ENCODE results near the gene PPIL1. TPM values are rescaled to one million over a fixed set of nuclear protein-coding genes. Genes with fewer than 3 reads are reported as not detected.

PPIL1 gene
- total and polyA plus RNA-seq, 2 donors (not counting 1 experiment from before 2014, with no cell fraction given): 17.5 to 30.6 TPM

DNA sequence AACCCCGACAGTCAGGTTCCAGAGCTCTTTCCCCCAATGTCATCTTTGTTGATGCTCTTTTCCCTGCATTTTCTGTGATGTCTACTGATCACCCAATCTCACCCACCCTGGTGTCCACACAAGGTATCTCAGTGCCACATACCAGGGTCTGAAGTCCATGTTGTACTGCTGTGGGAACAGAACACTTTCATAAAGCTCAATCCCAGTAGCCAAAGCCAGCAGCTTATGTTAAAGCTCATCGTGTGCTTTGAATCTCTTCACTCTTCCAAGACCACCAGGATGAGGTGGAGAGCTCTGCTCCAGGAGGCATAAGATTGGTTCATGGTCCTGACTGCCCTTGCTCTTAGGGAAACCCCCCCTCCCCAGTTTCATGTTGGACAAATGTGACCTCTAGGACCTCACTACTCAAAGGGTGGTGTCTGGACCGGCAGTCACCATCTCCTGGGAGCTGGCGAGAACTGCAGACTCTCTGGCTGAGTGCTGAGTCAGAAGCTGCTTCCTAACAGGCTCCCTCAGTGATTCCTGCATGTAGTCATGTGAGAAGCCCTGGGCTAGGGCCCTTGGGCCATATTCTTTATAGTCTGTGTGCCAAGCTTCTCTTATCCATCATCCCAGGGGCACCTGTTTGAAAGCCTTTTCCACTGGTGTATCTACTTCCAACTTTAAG, 22.0 kb downstream of the PPIL1 start:
- Histone ChIP-seq H3K9me3 (ENCODE audit: control insufficient read depth, insufficient read depth, low read depth, low read length) (no peaks in the 10 kb centered on the region), H4K20me1 (ENCODE audit: control insufficient read depth, extremely low read depth, insufficient read depth, low read length) (no peaks in the 10 kb centered on the region), H3K4me2 (ENCODE audit: extremely low read depth, insufficient read depth, low read length) (no peak overlapping the region), H3K79me2 (ENCODE audit: control insufficient read depth, insufficient read depth, low read length) (peaks cover under 1% of the 10 kb centered on the region), H3K36me3 (ENCODE audit: control insufficient read depth, insufficient read depth, low read length) (peaks cover 2% of the 10 kb centered on the region), H3K4me1 (ENCODE audit: control insufficient read depth, extremely low read depth, insufficient read depth, low read length) (peaks cover 12% of the 10 kb centered on the region), H2AFZ (ENCODE audit: low read length) (no peak overlapping the region), H3K27me3 (ENCODE audit: control insufficient read depth, insufficient read depth, low read length) (no peaks in the 10 kb centered on the region), H3K4me3 (replicated peaks in 1 of 4; ENCODE audit: control extremely low read depth in 1 of 4, insufficient read depth in 1 of 4, low read depth in 3 of 4, low read length in 4 of 4) (no peak overlapping the region), H3K27ac (ENCODE audit: insufficient read depth, low read length) (peak overlapping the region; percentile 81), H3K9ac (ENCODE audit: insufficient read depth, low read length) (no peak overlapping the region)
- DNase-seq (ENCODE audit: low read depth in 2 of 2): peak; percentile 67 to 68
- TF ChIP-seq, protein P1, sequence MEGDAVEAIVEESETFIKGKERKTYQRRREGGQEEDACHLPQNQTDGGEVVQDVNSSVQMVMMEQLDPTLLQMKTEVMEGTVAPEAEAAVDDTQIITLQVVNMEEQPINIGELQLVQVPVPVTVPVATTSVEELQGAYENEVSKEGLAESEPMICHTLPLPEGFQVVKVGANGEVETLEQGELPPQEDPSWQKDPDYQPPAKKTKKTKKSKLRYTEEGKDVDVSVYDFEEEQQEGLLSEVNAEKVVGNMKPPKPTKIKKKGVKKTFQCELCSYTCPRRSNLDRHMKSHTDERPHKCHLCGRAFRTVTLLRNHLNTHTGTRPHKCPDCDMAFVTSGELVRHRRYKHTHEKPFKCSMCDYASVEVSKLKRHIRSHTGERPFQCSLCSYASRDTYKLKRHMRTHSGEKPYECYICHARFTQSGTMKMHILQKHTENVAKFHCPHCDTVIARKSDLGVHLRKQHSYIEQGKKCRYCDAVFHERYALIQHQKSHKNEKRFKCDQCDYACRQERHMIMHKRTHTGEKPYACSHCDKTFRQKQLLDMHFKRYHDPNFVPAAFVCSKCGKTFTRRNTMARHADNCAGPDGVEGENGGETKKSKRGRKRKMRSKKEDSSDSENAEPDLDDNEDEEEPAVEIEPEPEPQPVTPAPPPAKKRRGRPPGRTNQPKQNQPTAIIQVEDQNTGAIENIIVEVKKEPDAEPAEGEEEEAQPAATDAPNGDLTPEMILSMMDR (conservative IDR thresholded peaks at IDR 0.05 in 1 of 2, IDR thresholded peaks at IDR 0.05 in 1 of 2; ENCODE audit: low read depth in 1 of 2, low read length in 2 of 2): no peak
- no peak for TF ChIP-seq EZH2 (IDR thresholded peaks at IDR 0.05; ENCODE audit: low read length, missing control alignments)

DNA sequence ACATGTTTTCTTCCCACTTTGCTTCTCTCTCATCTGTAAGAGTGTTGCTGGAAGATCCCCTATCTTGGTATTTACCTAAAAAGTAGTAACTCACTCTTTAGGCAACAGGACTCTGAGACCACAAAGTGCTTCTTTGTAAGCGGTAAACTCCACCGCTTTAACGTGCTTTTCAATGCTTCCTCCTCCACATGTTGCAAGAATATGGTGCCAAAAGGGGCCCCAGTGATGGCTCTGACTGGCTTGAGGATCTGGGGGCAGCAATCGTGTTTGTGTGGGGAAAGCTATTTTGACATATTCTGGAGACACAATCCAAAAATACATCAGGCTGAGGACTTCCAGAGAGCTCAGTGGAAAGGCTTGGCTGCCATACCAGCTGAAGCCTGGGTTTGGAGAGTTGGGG, 23.0 kb downstream of the PPIL1 start:
- H4K20me1 ChIP-seq (ENCODE audit: control insufficient read depth, extremely low read depth, insufficient read depth, low read length): no peaks in the 10 kb centered on the region
- H3K4me1 ChIP-seq (ENCODE audit: control insufficient read depth, extremely low read depth, insufficient read depth, low read length): peaks cover 12% of the 10 kb centered on the region
- no peak overlapping the region for H3K4me3 ChIP-seq (replicated peaks in 1 of 4; ENCODE audit: control extremely low read depth in 1 of 4, insufficient read depth in 1 of 4, low read depth in 3 of 4, low read length in 4 of 4)
- no peaks in the 10 kb centered on the region for H3K27me3 ChIP-seq (ENCODE audit: control insufficient read depth, insufficient read depth, low read length)
- peak overlapping the region; percentile 26 for H3K27ac ChIP-seq (ENCODE audit: insufficient read depth, low read length)
- H3K79me2 ChIP-seq (ENCODE audit: control insufficient read depth, insufficient read depth, low read length): no peaks in the 10 kb centered on the region
- no peaks in the 10 kb centered on the region for H3K9me3 ChIP-seq (ENCODE audit: control insufficient read depth, insufficient read depth, low read depth, low read length)
- peaks cover 2% of the 10 kb centered on the region for H3K36me3 ChIP-seq (ENCODE audit: control insufficient read depth, insufficient read depth, low read length)
- H3K9ac ChIP-seq (ENCODE audit: insufficient read depth, low read length): no peak overlapping the region
- H2AFZ ChIP-seq (ENCODE audit: low read length): no peak overlapping the region
- peak in 1 of 2 donors; percentile 21 for DNase-seq (ENCODE audit: low read depth in 2 of 2)
- no peak overlapping the region for H3K4me2 ChIP-seq (ENCODE audit: extremely low read depth, insufficient read depth, low read length)
- TF ChIP-seq, protein P1 (conservative IDR thresholded peaks at IDR 0.05 in 1 of 2, IDR thresholded peaks at IDR 0.05 in 1 of 2; ENCODE audit: low read depth in 1 of 2, low read length in 2 of 2): no peak
- TF ChIP-seq EZH2 (IDR thresholded peaks at IDR 0.05; ENCODE audit: low read length, missing control alignments): no peak

DNA sequence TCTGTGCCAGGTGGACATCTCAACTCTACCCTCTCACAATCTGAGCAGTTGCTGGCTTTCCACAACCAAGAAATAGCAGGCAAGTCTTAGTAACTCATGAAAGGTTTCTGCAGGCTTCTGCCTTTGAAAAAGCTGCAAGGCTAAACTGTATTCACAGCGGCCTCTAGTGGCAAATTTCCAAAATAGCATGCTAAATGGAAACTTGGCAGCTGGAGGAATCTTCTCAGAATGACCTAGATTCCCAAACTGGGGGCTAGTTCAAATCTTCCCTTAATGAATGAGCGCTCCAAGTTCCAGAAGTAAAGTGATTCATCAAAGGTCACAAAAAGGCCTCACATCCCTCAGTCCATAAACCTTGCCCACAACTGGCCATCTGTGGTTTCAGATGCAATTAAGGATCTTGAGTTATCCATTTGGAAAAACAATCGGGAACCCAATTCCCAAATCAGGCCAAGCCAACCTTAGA, 23.4 kb downstream of the PPIL1 start:
- no peaks in the 10 kb centered on the region for H4K20me1 ChIP-seq (ENCODE audit: control insufficient read depth, extremely low read depth, insufficient read depth, low read length)
- no peaks in the 10 kb centered on the region for H3K9me3 ChIP-seq (ENCODE audit: control insufficient read depth, insufficient read depth, low read depth, low read length)
- H3K4me2 ChIP-seq (ENCODE audit: extremely low read depth, insufficient read depth, low read length): no peak overlapping the region
- peaks cover 2% of the 10 kb centered on the region for H3K36me3 ChIP-seq (ENCODE audit: control insufficient read depth, insufficient read depth, low read length)
- no peaks in the 10 kb centered on the region for H3K27me3 ChIP-seq (ENCODE audit: control insufficient read depth, insufficient read depth, low read length)
- DNase-seq (ENCODE audit: low read depth in 2 of 2): peak; percentile 66 to 84
- H2AFZ ChIP-seq (ENCODE audit: low read length): no peak overlapping the region
- H3K4me1 ChIP-seq (ENCODE audit: control insufficient read depth, extremely low read depth, insufficient read depth, low read length): peaks cover 12% of the 10 kb centered on the region
- H3K79me2 ChIP-seq (ENCODE audit: control insufficient read depth, insufficient read depth, low read length): no peaks in the 10 kb centered on the region
- H3K27ac ChIP-seq (ENCODE audit: insufficient read depth, low read length): peak overlapping the region; percentile 26
- no peak for TF ChIP-seq EZH2 (IDR thresholded peaks at IDR 0.05; ENCODE audit: low read length, missing control alignments)
- TF ChIP-seq, protein P1 (conservative IDR thresholded peaks at IDR 0.05 in 1 of 2, IDR thresholded peaks at IDR 0.05 in 1 of 2; ENCODE audit: low read depth in 1 of 2, low read length in 2 of 2): peak; percentile 76 to 77
- no peak overlapping the region for H3K4me3 ChIP-seq (replicated peaks in 1 of 4; ENCODE audit: control extremely low read depth in 1 of 4, insufficient read depth in 1 of 4, low read depth in 3 of 4, low read length in 4 of 4)
- no peak overlapping the region for H3K9ac ChIP-seq (ENCODE audit: insufficient read depth, low read length)

Data from fibroblast of lung (primary cell).